ENCODE data around the gene MAPK6.

- TF ChIP-seq, protein P1, sequence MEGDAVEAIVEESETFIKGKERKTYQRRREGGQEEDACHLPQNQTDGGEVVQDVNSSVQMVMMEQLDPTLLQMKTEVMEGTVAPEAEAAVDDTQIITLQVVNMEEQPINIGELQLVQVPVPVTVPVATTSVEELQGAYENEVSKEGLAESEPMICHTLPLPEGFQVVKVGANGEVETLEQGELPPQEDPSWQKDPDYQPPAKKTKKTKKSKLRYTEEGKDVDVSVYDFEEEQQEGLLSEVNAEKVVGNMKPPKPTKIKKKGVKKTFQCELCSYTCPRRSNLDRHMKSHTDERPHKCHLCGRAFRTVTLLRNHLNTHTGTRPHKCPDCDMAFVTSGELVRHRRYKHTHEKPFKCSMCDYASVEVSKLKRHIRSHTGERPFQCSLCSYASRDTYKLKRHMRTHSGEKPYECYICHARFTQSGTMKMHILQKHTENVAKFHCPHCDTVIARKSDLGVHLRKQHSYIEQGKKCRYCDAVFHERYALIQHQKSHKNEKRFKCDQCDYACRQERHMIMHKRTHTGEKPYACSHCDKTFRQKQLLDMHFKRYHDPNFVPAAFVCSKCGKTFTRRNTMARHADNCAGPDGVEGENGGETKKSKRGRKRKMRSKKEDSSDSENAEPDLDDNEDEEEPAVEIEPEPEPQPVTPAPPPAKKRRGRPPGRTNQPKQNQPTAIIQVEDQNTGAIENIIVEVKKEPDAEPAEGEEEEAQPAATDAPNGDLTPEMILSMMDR (conservative IDR thresholded peaks at IDR 0.05), result no peak
- no peak for TF ChIP-seq EZH2 (IDR thresholded peaks at IDR 0.05; ENCODE audit: low read depth)
Observed at GRCh38 chr15:52076889-52077781, 58.1 kb downstream of the MAPK6 start.

Data from PC-9 (cell line).